ENCODE measurements around the gene NOX4.
"Not testable (repeated sequence)": the region's sequence is repeated elsewhere in the genome, so short reads cannot be mapped to it uniquely, and the experiment has no call there.

NOX4 gene

GRCh38 chr11:89295023-89295422, 196.2 kb downstream of the NOX4 start:
- not testable (repeated sequence) for DNase-seq (ENCODE audit: low spot score)

- DNase-seq (ENCODE audit: low spot score), result no peak
Measured at GRCh38 chr11:89293965-89294679, 197.1 kb downstream of the NOX4 start.

- not testable (repeated sequence) for DNase-seq (ENCODE audit: low spot score)
Measured at GRCh38 chr11:89288004-89288403, 203.2 kb downstream of the NOX4 start.

- not testable (repeated sequence) for DNase-seq (ENCODE audit: low spot score)
Measured at GRCh38 chr11:89286601-89287000, 204.6 kb downstream of the NOX4 start.

GRCh38 chr11:89281032-89281677, 210.0 kb downstream of the NOX4 start:
- DNase-seq (ENCODE audit: low spot score), result not testable (repeated sequence)

GRCh38 chr11:89279176-89279575, 212.0 kb downstream of the NOX4 start:
- no peak for DNase-seq (ENCODE audit: low spot score)

- no peak for DNase-seq (ENCODE audit: low spot score)
Measured at GRCh38 chr11:89275966-89276365, 215.2 kb downstream of the NOX4 start.

Data from CD4-positive, alpha-beta T cell treated with Interleukin-2 at 100 ng/mL for 4 hours (primary cell).